Karpas-422 (cell line): Measurements from ENCODE around the gene CEMIP. TPM values are rescaled to one million over a fixed set of nuclear protein-coding genes. Genes with fewer than 3 reads are reported as not detected.
A peak's percentile ranks its signal among the peaks of the same experiment; 100 is the strongest.

ENCODE experiments used
- DNase-seq: peaks from one replicate; pipeline ENCODE4 v3.0.0-alpha.2; 2015
- H2AFZ ChIP-seq: fragments of 200-600 bp; sonication (generic); 2 replicates; pipeline ENCODE4 v1.6.1; 2014; ENCODE audit warnings: antibody characterized with exemption, low read length, mixed read lengths
- H3K27ac ChIP-seq: fragments of 200-600 bp; sonication (generic); 2 replicates; pipeline ENCODE4 v1.5.1; 2014; ENCODE audit warnings: mild to moderate bottlenecking, low read length, moderate library complexity
- H3K27me3 ChIP-seq: fragments of 200-600 bp; sonication (generic); 2 replicates; pipeline ENCODE4 v1.6.1; 2014; ENCODE audit warnings: low read length, mixed read lengths
- H3K36me3 ChIP-seq: fragments of 200-600 bp; sonication (generic); 2 replicates; pipeline ENCODE4 v1.6.1; 2014; ENCODE audit warnings: low read length, mixed read lengths; ENCODE audit not compliant: insufficient read depth
- H3K4me1 ChIP-seq: fragments of 200-600 bp; sonication (generic); 2 replicates; pipeline ENCODE4 v1.6.1; 2014; ENCODE audit warnings: mild to moderate bottlenecking, low read length, mixed read lengths
- H3K4me2 ChIP-seq: fragments of 200-600 bp; sonication (generic); 2 replicates; pipeline ENCODE4 v1.6.1; 2014; ENCODE audit warnings: low read length, low read depth, mild to moderate bottlenecking; ENCODE audit not compliant: poor library complexity, severe bottlenecking
- H3K4me3 ChIP-seq: fragments of 200-600 bp; sonication (generic); 2 replicates; pipeline ENCODE4 v1.5.1; 2014; ENCODE audit warnings: mild to moderate bottlenecking, antibody characterized with exemption, low read length, mixed read lengths
- H3K79me2 ChIP-seq: fragments of 200-600 bp; sonication (generic); 2 replicates; pipeline ENCODE4 v1.6.1; 2014; ENCODE audit warnings: mild to moderate bottlenecking, low read length, mixed read lengths
- H3K9ac ChIP-seq: fragments of 200-600 bp; sonication (generic); 2 replicates; pipeline ENCODE4 v1.6.0; 2014; ENCODE audit warnings: low read length
- H3K9me2 ChIP-seq: fragments of 200-600 bp; sonication (generic), shearing (Covaris generic); replicated peaks from 2 replicates; pipeline ENCODE4 v1.6.0; 2014; ENCODE audit warnings: mild to moderate bottlenecking, low read length, moderate library complexity; ENCODE audit not compliant: insufficient read depth
- H3K9me3 ChIP-seq: fragments of 300-700, 200-600 bp; sonication (generic); 2 replicates; pipeline ENCODE4 v1.6.1; 2014; ENCODE audit warnings: low read length, mixed read lengths
- H4K20me1 ChIP-seq: fragments of 200-600 bp; sonication (generic); 2 replicates; pipeline ENCODE4 v1.6.1; 2014; ENCODE audit warnings: mild to moderate bottlenecking, antibody characterized with exemption, low read length, low read depth; ENCODE audit not compliant: insufficient read depth
- total RNA-seq: library from RNA; depleted of rRNA; stranded (reverse); fragments of >200 nt; shearing (Covaris generic); gene quantifications from 2 replicates; pipeline ENCODE4 v1.2.3, GENCODE V29; 2014; ENCODE audit warnings: low replicate concordance

Gene CEMIP
- total RNA-seq, 1 experiment from 2014 or later, result not detected

GRCh38 chr15:80974914-80975313 lies 195.7 kb downstream of the CEMIP start:
- peak; percentile 22 for DNase-seq
- peaks cover 29% of the 10 kb centered on the region for H3K79me2 ChIP-seq

GRCh38 chr15:80976851-80977250 lies 197.7 kb downstream of the CEMIP start:
- Histone ChIP-seq H3K27ac (no peak overlapping the region), H3K4me2 (no peak overlapping the region), H3K27me3 (no peaks in the 10 kb centered on the region), H3K9me2 (no peaks in the 10 kb centered on the region), H3K36me3 (peaks cover 10% of the 10 kb centered on the region; the same call in 1 of the 2 replicates), H4K20me1 (no peaks in the 10 kb centered on the region; the same call in 1 of the 2 replicates), H2AFZ (no peak overlapping the region), H3K79me2 (peaks cover 33% of the 10 kb centered on the region), H3K4me3 (no peak overlapping the region), H3K9ac (no peak overlapping the region), H3K4me1 (no peaks in the 10 kb centered on the region), H3K9me3 (no peaks in the 10 kb centered on the region)
- DNase-seq, result peak; percentile 10

More at GRCh38 chr15:80974914-80975313, 195.7 kb downstream of the CEMIP start:
- Histone ChIP-seq H2AFZ (no peak overlapping the region), H3K4me1 (no peaks in the 10 kb centered on the region), H3K4me3 (no peak overlapping the region), H3K9ac (no peak overlapping the region), H3K27me3 (no peaks in the 10 kb centered on the region), H4K20me1 (no peaks in the 10 kb centered on the region), H3K9me2 (no peaks in the 10 kb centered on the region), H3K27ac (no peak overlapping the region), H3K36me3 (peaks cover 4% of the 10 kb centered on the region; the same call in 1 of the 2 replicates), H3K4me2 (no peak overlapping the region), H3K9me3 (no peaks in the 10 kb centered on the region)

GRCh38 chr15:80977627-80978036 lies 198.5 kb downstream of the CEMIP start:
- peak; percentile 65 for DNase-seq
- H3K4me2 ChIP-seq, result no peak overlapping the region
- H3K4me1 ChIP-seq, result no peaks in the 10 kb centered on the region
- no peaks in the 10 kb centered on the region for H3K27me3 ChIP-seq
- H3K4me3 ChIP-seq, result no peak overlapping the region
- H3K79me2 ChIP-seq, result peaks cover 36% of the 10 kb centered on the region
- H3K9me2 ChIP-seq, result no peaks in the 10 kb centered on the region
- peaks cover 12% of the 10 kb centered on the region; the same call in 1 of the 2 replicates for H3K36me3 ChIP-seq
- no peaks in the 10 kb centered on the region for H3K9me3 ChIP-seq
- H3K9ac ChIP-seq, result no peak overlapping the region
- H4K20me1 ChIP-seq, result no peaks in the 10 kb centered on the region; the same call in 1 of the 2 replicates
- H2AFZ ChIP-seq, result no peak overlapping the region
- H3K27ac ChIP-seq, result no peak overlapping the region

GRCh38 chr15:80978685-80979329 lies 199.6 kb downstream of the CEMIP start:
- peak; percentile 29 for DNase-seq
- peaks cover 45% of the 10 kb centered on the region for H3K79me2 ChIP-seq

GRCh38 chr15:80979538-80980200 lies 200.5 kb downstream of the CEMIP start:
- Histone ChIP-seq H2AFZ (no peak overlapping the region), H3K9ac (no peak overlapping the region), H3K9me2 (no peaks in the 10 kb centered on the region), H3K27ac (no peak overlapping the region), H4K20me1 (no peaks in the 10 kb centered on the region; the same call in 1 of the 2 replicates), H3K27me3 (no peaks in the 10 kb centered on the region), H3K4me3 (no peak overlapping the region), H3K36me3 (peaks cover 12% of the 10 kb centered on the region; the same call in 1 of the 2 replicates), H3K79me2 (peaks cover 49% of the 10 kb centered on the region), H3K4me2 (no peak overlapping the region), H3K4me1 (no peaks in the 10 kb centered on the region), H3K9me3 (no peaks in the 10 kb centered on the region)
- DNase-seq, result peak; percentile 12

More at GRCh38 chr15:80978685-80979329, 199.6 kb downstream of the CEMIP start:
- no peak overlapping the region for H2AFZ ChIP-seq
- no peak overlapping the region for H3K4me3 ChIP-seq
- no peaks in the 10 kb centered on the region for H3K9me3 ChIP-seq
- no peaks in the 10 kb centered on the region for H3K4me1 ChIP-seq
- no peaks in the 10 kb centered on the region for H3K27me3 ChIP-seq
- H3K4me2 ChIP-seq, result no peak overlapping the region
- H3K27ac ChIP-seq, result no peak overlapping the region
- peaks cover 12% of the 10 kb centered on the region; the same call in 1 of the 2 replicates for H3K36me3 ChIP-seq
- no peaks in the 10 kb centered on the region; the same call in 1 of the 2 replicates for H4K20me1 ChIP-seq
- no peak overlapping the region for H3K9ac ChIP-seq
- no peaks in the 10 kb centered on the region for H3K9me2 ChIP-seq

GRCh38 chr15:80982205-80982604 lies 203.0 kb downstream of the CEMIP start:
- peaks cover 65% of the 10 kb centered on the region for H3K79me2 ChIP-seq
- H3K4me2 ChIP-seq, result no peak overlapping the region

GRCh38 chr15:80982839-80983238 lies 203.7 kb downstream of the CEMIP start:
- H3K4me3 ChIP-seq, result no peak overlapping the region
- peaks cover 65% of the 10 kb centered on the region for H3K79me2 ChIP-seq
- no peak overlapping the region for H2AFZ ChIP-seq
- no peak overlapping the region for H3K27ac ChIP-seq
- peaks cover 28% of the 10 kb centered on the region for H3K4me1 ChIP-seq
- no peaks in the 10 kb centered on the region for H3K27me3 ChIP-seq
- no peak overlapping the region for H3K9ac ChIP-seq
- H4K20me1 ChIP-seq, result no peaks in the 10 kb centered on the region; the same call in 1 of the 2 replicates
- no peaks in the 10 kb centered on the region for H3K9me3 ChIP-seq
- peak; percentile 27 for DNase-seq
- no peak overlapping the region for H3K4me2 ChIP-seq
- peaks cover 12% of the 10 kb centered on the region; the same call in 1 of the 2 replicates for H3K36me3 ChIP-seq
- H3K9me2 ChIP-seq, result no peaks in the 10 kb centered on the region

More at GRCh38 chr15:80982205-80982604, 203.0 kb downstream of the CEMIP start:
- peaks cover 12% of the 10 kb centered on the region; the same call in 1 of the 2 replicates for H3K36me3 ChIP-seq
- H3K27me3 ChIP-seq, result no peaks in the 10 kb centered on the region
- H3K9me3 ChIP-seq, result no peaks in the 10 kb centered on the region
- H3K9ac ChIP-seq, result no peak overlapping the region
- H3K4me3 ChIP-seq, result no peak overlapping the region
- peak; percentile 50 for DNase-seq
- H3K27ac ChIP-seq, result no peak overlapping the region
- H2AFZ ChIP-seq, result no peak overlapping the region
- no peaks in the 10 kb centered on the region for H3K9me2 ChIP-seq
- H3K4me1 ChIP-seq, result peaks cover 25% of the 10 kb centered on the region
- no peaks in the 10 kb centered on the region; the same call in 1 of the 2 replicates for H4K20me1 ChIP-seq

- no peaks in the 10 kb centered on the region; the same call in 1 of the 2 replicates for H4K20me1 ChIP-seq
- peaks cover 38% of the 10 kb centered on the region for H3K4me1 ChIP-seq
- H3K36me3 ChIP-seq, result peaks cover 8% of the 10 kb centered on the region; the same call in 1 of the 2 replicates
- H3K4me2 ChIP-seq, result peak overlapping the region; percentile 8
- H3K9ac ChIP-seq, result no peak overlapping the region
- H3K4me3 ChIP-seq, result no peak overlapping the region
- no peaks in the 10 kb centered on the region for H3K9me3 ChIP-seq
- no peaks in the 10 kb centered on the region for H3K9me2 ChIP-seq
- H3K27ac ChIP-seq, result peak overlapping the region; percentile 24; the same call in 1 of the 2 replicates
- no peak overlapping the region for H2AFZ ChIP-seq
- DNase-seq, result peak; percentile 60
- H3K27me3 ChIP-seq, result no peaks in the 10 kb centered on the region
- H3K79me2 ChIP-seq, result peaks cover 75% of the 10 kb centered on the region
Observed at GRCh38 chr15:80984856-80985255, 205.7 kb downstream of the CEMIP start.
